Nephron (organoid): ENCODE results near the gene CDKN3.
A peak's percentile ranks its signal among the peaks of the same experiment; 100 is the strongest.

ENCODE experiments used
- H3K27ac Mint-ChIP-seq, 3 experiments: 2 replicates each; pipeline ENCODE4 v1.8.0; 2020; ENCODE audit warnings: mixed read lengths in 3 of 3, mild to moderate bottlenecking in 2 of 3, moderate library complexity in 1 of 3
- H3K27me3 Mint-ChIP-seq: 2 replicates; pipeline ENCODE4 v1.8.0; 2021; ENCODE audit warnings: low read depth, mild to moderate bottlenecking, moderate library complexity, mixed read lengths
- H3K36me3 Mint-ChIP-seq: 2 replicates; pipeline ENCODE4 v1.8.0; 2020; ENCODE audit warnings: low read depth, mixed read lengths
- H3K4me1 Mint-ChIP-seq: 2 replicates; pipeline ENCODE4 v1.8.0; 2020; ENCODE audit warnings: mixed read lengths
- H3K4me3 Mint-ChIP-seq, 3 experiments: 2 replicates each; pipeline ENCODE4 v1.8.0; 2020; ENCODE audit warnings: mild to moderate bottlenecking in 3 of 3, mixed read lengths in 3 of 3, moderate library complexity in 2 of 3
- H3K9me3 Mint-ChIP-seq: 2 replicates; pipeline ENCODE4 v1.8.0; 2020; ENCODE audit warnings: mixed read lengths
- TF ChIP-seq, protein P1 (sequence below), 3 experiments: fragments of 200-600 bp; sonication (generic); IDR thresholded peaks; one replicate each; pipeline ENCODE4 v1.5.0; 2021; ENCODE audit warnings: antibody characterized with exemption in 3 of 3; ENCODE audit not compliant: unreplicated experiment in 3 of 3

CDKN3 gene

DNA sequence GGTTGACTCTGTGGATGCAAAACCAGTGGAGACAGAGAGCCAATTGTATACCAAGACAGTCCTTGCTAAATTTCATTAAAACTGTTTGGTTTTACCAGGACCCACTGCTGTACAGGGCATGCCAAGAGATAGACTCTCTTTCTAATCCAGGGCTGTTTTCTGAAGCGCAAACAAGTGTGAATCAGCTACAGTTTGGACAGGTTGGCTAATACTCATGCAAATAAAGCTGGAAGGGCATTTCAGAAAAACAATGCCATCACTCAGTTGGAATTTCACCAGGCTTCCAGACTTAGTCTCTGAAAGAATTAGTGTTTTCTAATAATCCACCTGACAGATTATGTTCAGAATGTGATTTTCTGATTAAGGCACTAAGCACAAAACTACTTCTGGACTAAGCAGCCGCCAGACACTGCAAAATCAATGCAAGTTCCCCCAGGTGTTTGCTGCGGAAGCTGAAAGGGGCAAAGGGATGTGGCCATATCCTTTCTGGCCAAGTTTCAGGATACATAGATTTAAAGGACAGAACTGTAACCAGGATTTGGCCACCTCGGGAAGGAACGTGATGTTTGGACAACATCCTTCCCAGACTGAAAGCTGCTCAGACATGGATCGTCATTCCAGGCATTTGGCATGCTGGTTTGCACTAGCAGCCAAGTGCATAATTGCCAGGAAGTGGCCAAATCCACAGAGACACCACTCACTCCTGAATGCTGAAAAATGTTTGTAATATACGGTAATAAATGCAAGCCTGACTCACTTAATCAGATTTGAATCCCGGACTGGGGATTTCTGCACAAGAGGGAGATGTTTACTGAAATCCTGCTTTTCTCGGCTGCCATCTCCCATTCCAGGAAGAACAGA is 32.0 kb upstream of the CDKN3 start:
- TF ChIP-seq, protein P1, sequence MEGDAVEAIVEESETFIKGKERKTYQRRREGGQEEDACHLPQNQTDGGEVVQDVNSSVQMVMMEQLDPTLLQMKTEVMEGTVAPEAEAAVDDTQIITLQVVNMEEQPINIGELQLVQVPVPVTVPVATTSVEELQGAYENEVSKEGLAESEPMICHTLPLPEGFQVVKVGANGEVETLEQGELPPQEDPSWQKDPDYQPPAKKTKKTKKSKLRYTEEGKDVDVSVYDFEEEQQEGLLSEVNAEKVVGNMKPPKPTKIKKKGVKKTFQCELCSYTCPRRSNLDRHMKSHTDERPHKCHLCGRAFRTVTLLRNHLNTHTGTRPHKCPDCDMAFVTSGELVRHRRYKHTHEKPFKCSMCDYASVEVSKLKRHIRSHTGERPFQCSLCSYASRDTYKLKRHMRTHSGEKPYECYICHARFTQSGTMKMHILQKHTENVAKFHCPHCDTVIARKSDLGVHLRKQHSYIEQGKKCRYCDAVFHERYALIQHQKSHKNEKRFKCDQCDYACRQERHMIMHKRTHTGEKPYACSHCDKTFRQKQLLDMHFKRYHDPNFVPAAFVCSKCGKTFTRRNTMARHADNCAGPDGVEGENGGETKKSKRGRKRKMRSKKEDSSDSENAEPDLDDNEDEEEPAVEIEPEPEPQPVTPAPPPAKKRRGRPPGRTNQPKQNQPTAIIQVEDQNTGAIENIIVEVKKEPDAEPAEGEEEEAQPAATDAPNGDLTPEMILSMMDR (IDR thresholded peaks at IDR 0.05; ENCODE audit: unreplicated experiment in 3 of 3) = no peak
- Mint-ChIP-seq H3K4me1 (peaks cover 27% of the 10 kb centered on the region), H3K4me3 (no peak overlapping the region)

DNA sequence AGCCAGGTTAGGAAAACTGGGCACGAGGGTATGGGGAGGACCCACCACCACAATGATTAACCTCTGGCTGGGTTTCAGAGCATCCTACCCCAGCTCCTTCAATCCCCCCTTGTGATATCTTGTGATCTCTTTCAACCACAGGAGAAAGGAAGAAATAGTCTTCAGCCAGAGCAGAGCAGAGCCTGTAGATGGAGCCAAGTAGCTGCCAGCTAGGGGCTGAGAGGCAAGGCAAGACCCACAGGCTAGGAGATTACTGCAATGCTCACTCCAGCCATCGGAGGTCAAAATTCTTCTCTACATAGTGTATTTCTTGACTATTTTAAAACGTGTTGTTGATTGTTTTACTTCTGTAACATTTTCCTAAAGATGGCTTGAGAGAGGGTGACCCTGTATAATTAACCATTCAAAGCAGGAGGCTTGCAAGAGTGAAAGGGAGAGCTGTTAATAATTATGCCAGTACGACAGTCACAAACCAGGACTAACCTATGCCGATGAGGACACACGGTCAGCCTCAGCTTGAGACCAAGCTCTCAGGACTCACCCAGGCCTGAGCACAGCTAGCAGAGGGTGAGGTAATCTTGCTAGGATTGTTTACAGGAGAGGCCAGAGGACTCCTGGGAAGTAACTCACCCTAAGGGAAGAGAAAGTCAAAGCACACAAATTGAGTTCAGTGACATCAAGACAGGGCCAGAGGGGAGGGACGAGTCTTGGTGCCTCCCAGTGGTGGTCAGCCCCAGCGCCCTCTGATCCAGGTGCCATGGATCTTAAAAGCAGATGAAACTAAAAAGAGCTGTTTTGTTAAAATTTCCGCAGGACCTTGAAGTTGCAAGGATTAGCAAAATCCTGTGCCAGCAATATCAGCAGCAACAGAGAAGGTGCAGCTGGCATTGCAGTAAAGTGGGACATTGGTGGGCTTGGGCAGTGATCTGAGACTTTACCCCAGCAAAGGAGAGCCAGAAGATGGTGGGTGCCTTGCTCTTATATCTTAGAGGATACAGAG is 29.8 kb upstream of the CDKN3 start:
- Mint-ChIP-seq H3K9me3 (no peaks in the 10 kb centered on the region), H3K4me1 (peaks cover 22% of the 10 kb centered on the region), H3K27me3 (no peaks in the 10 kb centered on the region), H3K4me3 (no peak overlapping the region), H3K36me3 (no peaks in the 10 kb centered on the region), H3K27ac (peak overlapping the region; percentile 56 to 88 (median 76))
- TF ChIP-seq, protein P1 (IDR thresholded peaks at IDR 0.05; ENCODE audit: unreplicated experiment in 3 of 3) = peak; percentile 57 to 69 (median 59)

More for the DNA sequence above, 32.0 kb upstream of the CDKN3 start:
- Mint-ChIP-seq H3K27me3 (no peaks in the 10 kb centered on the region), H3K27ac (no peak overlapping the region), H3K36me3 (no peaks in the 10 kb centered on the region), H3K9me3 (no peaks in the 10 kb centered on the region)

DNA sequence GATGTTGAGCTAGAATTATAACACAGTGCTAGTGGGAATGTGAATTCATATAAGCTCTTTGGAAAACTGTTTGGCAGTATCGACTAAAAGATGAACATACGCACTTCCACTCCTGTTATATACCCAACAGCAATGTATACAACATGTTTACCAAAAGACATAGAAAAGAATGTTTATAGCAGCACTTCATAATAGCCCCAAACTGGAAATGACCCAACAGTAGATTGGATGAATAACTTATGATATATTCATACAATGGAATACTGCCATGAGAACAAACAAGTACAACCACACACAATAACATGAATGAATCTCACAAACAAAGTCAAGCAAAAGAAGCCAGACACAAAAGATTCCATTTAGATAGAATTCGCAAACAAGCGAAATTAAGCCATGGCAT is 28.5 kb upstream of the CDKN3 start:
- H3K4me3 Mint-ChIP-seq = no peak overlapping the region
- peaks cover 15% of the 10 kb centered on the region for H3K4me1 Mint-ChIP-seq
- no peaks in the 10 kb centered on the region for H3K9me3 Mint-ChIP-seq
- no peak overlapping the region for H3K27ac Mint-ChIP-seq
- H3K27me3 Mint-ChIP-seq = no peaks in the 10 kb centered on the region
- TF ChIP-seq, protein P1 (IDR thresholded peaks at IDR 0.05; ENCODE audit: unreplicated experiment in 3 of 3) = no peak
- H3K36me3 Mint-ChIP-seq = no peaks in the 10 kb centered on the region

DNA sequence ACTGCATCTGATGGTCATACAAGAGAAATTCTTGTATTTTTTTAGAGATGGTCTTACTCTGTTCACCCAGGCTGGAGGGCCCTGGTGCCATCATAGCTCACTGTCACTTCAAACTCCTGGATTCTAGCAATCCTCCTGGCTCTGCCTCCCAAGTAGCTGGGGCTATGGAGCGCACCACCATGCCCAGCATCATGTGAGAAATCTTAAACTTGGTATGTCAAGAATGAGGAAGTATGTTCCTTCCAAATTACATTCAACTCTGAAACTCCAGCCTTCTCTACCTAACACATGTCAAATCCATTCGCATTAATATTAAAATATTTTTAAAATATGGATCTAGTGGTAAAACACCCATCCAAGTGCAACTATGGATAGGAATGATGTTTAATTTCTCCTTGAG is 27.5 kb upstream of the CDKN3 start:
- no peak overlapping the region for H3K27ac Mint-ChIP-seq
- peaks cover 10% of the 10 kb centered on the region for H3K4me1 Mint-ChIP-seq
- TF ChIP-seq, protein P1 (IDR thresholded peaks at IDR 0.05; ENCODE audit: unreplicated experiment in 3 of 3) = no peak
- H3K9me3 Mint-ChIP-seq = no peaks in the 10 kb centered on the region
- H3K36me3 Mint-ChIP-seq = no peaks in the 10 kb centered on the region
- no peaks in the 10 kb centered on the region for H3K27me3 Mint-ChIP-seq
- H3K4me3 Mint-ChIP-seq = no peak overlapping the region

DNA sequence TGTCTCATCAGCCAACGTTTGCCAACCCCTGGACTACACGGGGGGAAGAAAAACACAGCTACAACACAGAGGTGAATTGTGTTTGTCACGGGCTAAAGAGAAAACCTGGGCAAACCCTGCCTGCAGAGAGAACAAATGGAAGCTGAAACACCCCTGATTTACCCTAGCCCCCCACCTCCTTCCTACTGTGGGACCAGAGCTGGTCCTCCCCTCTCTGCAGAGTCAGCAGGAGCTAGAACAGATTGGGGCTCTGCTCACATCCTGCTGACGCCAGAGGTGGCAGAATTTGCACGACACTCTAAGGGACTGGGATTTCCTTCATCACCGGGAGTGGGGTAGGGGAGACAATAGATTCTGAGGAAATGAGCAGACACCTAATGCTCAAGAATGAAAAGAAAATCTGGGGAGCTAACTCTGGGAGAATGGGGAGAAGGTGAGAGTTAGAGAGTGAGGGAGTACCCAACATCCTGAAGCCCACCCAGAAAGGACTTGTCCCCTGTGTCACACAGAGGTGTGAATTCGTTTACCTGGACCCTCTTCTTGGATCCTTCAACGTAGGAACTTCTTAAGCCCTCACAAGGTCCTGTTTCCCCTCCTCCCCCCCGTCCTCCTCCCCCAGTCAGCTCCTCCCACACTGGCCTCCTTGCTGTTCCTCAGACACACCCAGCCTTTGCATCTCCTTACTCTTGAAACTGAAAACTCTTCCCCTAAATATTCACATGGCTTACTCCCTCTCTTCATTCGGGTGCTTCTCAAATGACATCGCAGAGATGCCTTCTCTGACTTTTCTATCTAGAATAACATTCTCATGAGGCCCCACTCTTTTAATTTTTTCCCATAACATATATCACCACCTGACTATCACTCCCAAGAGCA is 26.2 kb upstream of the CDKN3 start:
- H3K4me1 Mint-ChIP-seq = peaks cover 10% of the 10 kb centered on the region
- no peaks in the 10 kb centered on the region for H3K27me3 Mint-ChIP-seq
- no peaks in the 10 kb centered on the region for H3K36me3 Mint-ChIP-seq
- TF ChIP-seq, protein P1 (IDR thresholded peaks at IDR 0.05; ENCODE audit: unreplicated experiment in 3 of 3) = no peak
- no peak overlapping the region for H3K27ac Mint-ChIP-seq
- H3K9me3 Mint-ChIP-seq = no peaks in the 10 kb centered on the region
- no peak overlapping the region for H3K4me3 Mint-ChIP-seq
